Inflammatory macrophage treated with lipopolysaccharide for 1 hour (primary cell): ENCODE data around the gene C20orf144.

Source experiments
- DNase-seq, 2 donors: peaks; one replicate each; pipeline ENCODE4 v3.0.0-alpha.2; 2020 to 2022

C20orf144 gene

DNA sequence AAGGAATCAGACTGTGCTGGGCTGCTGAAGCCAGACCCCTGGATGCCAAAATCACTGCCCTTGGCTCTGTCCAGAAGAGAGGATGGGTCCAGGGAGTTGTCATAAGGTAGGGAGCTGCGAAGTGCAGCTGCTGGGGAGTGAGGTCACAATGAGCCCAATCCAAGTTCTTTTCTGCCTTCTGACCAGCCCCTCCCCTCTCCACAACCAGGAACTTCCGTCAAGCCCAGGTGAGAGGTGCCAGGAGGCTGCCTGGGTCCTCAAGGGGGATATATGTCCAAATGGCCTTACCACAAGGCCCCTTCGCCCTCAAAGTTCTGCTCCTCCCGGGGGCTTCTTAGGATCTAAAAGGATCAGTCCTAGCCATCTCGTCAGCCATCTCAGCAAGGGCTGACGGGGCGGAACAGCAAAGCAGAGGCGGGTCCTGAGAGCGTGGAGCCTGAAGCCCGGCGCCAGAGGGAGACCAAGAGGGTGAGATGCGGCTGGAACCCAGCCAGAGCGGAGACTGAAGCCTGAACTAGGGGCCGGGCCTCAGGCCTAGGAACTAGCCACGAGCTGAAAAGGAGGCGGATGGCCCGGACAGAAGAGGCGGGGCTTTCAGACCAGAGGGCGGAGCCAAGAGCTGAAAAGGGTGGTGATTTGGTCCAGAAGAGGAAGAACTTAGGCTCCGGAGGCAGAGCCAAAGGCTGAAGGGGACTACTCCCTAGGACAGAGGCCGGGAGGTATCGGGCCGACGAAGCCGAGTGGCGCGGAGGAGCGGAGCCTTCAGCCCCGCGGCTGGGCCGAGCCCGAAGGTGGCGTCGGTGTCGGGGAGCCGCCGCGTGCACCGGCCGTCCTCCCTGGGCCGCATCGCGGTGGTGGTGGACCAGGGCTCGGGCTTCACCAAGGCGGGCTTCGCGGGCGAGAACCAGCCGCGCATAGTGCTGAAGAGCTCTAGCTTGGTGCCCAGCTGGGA, 4.4 kb downstream of the C20orf144 start, which contains the start of gene ACTL10:
Gene ACTL10, plus strand, starts transcription at position 651 of the 952 bp plus-strand sequence. CDS start 555 bp downstream, outside the sequence.
- DNase-seq: peak; percentile 98

GRCh38 chr20:33667245-33667675, 5.1 kb downstream of the C20orf144 start:
- no peak for DNase-seq

- peak; percentile 62 to 72 for DNase-seq
These were observed 5.7 kb downstream of the C20orf144 start for GRCh38 chr20:33667676-33668465.

DNA sequence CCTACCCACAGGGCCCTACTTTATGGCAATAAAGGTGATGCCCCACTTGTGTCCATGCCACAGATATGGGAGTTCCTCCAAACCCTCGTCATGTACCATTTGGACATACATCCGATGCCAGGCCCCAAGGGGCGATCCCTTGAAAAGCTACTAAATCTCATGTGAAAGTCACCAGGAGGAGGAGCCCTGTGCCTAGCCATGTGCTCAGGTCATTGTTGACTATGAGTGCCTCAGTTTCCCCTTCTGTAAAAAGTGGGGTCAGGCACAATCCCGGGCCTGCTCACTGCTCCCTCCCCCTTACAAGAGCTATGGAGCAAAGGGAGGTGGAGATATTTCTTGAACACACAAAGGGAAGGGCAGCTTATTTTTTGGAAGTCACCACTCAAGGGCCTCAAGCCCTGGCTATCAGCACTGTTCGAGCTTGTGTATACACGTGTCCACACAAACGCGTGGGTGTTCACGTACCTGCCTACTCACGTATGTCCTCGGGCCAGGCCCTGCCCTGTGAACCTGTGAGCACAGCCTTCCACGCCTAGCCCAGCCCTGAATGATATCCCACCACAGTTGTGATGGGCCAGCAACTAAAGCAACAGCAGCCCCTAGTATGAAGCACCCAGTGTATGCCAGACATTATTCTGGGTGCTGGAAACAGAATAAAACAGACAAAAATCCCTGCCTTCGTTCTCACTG, 6.5 kb downstream of the C20orf144 start:
- no peak for DNase-seq

DNA sequence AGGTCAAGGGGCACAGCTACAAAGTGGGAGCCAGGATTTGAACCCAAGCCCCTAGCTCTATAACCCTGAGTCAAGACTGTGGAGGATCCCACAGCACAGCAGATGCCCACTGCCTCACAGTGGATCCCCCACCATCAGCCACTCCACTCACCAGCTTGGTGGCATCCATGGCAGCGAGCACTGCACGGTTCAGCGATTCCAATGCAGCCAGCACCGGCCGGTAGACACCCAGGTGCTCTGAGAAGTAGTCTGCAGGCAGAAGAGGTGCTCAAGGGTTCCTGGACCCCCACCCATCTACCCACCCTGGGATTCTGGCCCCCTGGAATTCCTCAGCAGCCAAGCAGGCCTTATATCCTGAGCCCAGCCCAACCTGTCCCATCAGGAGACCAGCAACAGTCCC, 7.1 kb downstream of the C20orf144 start:
- DNase-seq: no peak

DNA sequence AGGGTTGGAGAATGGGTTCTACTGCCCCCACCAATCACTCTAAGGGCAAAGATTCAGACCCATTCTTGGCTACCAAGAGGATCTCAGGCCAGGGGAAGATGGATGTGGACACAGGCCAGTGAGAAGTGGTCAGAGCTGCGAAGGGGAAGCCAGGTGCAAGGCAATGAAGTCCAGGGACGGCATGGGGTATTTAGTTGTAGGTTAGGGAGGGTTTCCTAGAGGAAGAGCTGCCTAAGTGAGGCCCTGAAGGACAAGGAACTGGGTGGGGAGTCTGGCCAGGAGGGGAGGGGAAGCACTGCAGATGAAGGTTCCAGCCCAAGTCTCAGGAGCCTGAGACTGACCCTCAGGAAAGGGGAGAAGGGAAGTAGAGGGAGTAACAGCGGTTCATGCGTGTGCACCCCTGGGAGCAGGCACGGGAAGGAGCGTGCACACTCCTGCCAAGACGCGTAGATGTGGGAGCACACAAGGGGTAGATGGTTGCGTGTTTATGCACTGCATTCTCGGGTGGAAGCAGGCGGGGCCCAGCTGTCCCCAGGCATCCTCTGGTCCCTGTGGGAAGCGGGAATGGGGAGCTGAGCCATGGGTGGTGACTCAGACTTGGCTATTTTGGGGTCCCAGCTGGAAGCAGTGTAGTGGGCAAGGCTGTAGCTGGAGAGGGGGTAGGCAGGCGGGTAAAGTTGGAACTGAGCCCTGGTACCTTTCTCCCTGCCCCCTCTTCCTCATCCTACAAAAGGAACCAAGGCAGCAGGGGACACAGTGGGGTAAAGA, 7.9 kb downstream of the C20orf144 start:
- DNase-seq: no peak

DNA sequence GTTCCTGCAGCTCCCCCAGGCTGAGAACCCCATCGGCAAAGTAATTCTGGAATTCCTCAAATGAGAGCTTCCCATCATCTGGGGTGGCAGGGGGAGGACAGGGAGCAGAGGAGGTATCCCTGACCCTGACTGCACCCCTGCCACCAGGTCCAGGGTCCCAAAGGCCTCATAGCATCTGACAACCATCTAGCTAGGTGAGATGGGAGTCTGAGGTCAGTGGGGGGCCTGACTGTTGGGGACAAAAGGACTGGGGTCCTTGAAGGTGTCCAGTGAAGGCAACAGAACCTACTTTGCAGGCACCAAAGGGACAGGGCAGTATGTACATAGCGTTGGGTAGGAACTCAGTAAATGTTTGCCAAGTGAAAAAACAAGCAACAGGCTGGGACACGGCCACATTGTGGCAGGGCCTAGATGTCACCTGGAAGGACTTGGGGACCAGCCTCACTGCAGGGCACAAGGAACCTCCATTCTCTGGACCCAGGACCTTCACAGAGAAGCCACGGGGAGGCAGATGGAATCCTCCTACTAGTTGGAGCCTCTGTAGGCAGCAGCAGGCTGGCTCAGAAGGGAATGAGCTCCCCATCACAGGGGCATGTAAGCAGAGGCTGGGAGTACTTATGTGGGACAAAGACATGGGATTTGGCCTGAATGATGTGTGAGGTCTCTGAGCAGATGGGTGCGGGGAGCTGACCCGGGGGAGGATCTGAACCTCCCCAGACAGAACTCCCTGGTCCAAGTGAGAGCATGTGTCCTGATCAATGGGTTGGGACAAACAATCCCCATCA, 8.8 kb downstream of the C20orf144 start:
- DNase-seq: no peak

- no peak for DNase-seq
These were observed 9.6 kb downstream of the C20orf144 start for GRCh38 chr20:33671573-33672288.

- no peak for DNase-seq
These were observed 10.4 kb downstream of the C20orf144 start for GRCh38 chr20:33672426-33673113.

GRCh38 chr20:33673114-33673409, 10.9 kb downstream of the C20orf144 start:
- DNase-seq: no peak

DNA sequence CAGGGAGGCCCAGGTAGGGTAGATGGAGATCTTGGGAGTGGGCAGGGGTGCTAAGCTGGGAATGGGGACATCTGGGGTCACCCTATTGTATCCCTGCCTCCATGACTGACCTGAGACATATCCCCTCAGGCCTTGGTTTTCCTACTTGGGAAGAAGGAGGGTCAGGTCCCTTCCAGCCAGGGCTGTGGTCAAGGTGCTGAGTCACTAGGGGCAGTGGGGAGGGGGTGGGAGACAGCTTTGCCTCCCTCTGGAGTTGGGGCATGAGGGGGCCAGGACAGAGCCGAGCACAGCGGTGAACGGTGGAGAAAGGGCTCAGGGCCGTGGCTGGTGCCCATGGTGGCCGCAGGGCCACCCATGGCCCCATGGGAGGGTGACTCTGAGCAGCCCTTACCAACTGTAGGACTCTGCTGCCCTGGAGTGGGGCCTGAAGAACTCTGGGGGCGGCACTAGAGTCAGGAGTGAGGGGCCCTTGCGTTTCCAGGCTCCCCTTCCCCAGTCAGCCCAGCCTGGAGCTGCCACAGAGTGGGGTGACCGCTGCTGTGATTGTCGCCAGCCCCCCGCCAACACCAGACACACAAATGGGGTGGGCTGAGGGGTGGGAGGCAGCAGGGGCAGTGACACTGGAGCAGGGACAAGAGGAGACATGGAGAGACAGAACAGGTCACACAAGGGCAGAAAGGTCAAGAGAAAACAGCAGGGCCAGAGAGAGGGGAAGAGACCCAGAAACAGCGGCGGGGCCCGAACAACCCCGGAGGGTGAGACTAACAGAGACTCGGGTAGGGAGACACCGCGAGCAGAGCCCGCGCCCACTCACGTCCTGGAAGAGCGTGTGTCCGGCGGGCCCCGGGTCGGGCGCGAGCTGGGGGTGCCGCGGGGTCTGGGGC, 11.5 kb downstream of the C20orf144 start:
- DNase-seq: peak in 1 of 2 donors; percentile 33

GRCh38 chr20:33674294-33675135, 12.4 kb downstream of the C20orf144 start, which contains the start of gene NECAB3:
TSS of gene NECAB3 (minus strand) at chr20:33674428. CDS start at chr20:33674352, 76 bp downstream.
- peak; percentile 45 to 69 for DNase-seq

DNA sequence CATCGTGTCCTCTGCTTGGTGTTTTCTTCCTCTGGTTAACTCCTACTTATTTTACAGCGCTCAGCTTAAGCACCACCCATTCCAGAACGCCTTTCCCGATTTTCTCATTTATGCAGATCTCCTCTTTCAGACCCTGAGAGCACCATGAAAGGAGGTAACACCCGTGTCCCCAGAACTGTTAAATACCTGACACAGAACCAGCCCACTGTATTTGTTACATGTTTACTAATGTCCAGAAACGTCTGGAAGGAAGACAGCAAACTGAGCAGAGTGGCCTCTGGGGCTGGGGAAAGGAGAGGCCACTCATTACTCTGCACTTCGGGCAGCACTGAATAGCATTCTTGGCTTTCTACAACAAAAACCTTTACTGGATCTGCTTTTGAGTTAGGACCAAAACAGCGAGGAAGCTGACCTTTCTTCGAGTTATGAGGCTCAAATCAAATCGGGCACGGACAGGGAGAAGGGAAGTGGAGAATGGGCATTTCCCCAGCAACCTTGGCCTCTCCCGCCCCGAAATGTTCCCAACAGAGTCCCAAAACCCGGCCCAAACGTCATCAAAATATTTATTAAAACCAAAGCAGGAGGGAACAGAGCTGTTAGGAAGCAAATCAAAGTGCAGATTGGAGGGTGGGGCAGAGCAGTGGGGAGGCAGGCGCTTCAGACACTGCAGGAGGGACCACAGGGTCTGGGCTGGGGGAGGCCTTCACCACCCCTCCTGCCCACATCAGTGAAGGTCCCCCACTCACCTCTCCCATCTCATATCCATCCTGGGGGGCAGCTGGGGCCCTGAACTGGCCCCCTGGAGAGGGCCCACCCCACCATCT, 13.2 kb downstream of the C20orf144 start:
- no peak for DNase-seq

DNA sequence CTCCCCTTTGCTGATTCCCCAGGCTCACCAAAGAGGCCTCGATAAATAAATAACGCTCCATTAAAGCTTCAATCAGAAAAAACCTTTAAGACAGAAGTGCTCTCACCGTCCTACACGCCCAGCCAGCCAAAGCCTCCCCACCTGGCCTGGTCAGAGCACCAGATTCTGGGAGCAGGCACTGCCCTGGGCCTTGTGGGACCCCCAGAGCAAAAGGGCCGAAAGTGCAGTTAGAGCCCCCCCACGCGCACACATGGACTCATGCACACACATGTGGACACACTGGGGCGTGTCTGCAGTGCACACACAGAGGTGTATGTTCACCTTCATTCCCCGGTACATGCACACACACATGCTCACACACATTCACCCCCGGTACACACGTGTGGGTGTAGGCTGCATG, 14.0 kb downstream of the C20orf144 start:
- DNase-seq: no peak

GRCh38 chr20:33676652-33677645, 14.8 kb downstream of the C20orf144 start:
- DNase-seq: no peak
